OCI-LY1 (cell line): Measurements from ENCODE around the gene DHRSX.

Experiments
- H2AFZ ChIP-seq: fragments of 200-600 bp; sonication (generic), shearing (Covaris generic); 2 replicates; pipeline ENCODE4 v1.6.0; 2014; ENCODE audit warnings: antibody characterized with exemption, mild to moderate bottlenecking, low read length
- H3F3A ChIP-seq: fragments of 200-600 bp; sonication (generic), shearing (Covaris generic); 2 replicates; pipeline ENCODE4 v1.6.0; 2014; ENCODE audit warnings: mild to moderate bottlenecking, antibody characterized with exemption, low read length, moderate library complexity; ENCODE audit not compliant: insufficient read depth
- H3K27ac ChIP-seq: fragments of 200-600 bp; sonication (generic); 2 replicates; pipeline ENCODE4 v1.5.1; 2014; ENCODE audit warnings: low read length, mixed run types, mild to moderate bottlenecking, low read depth; ENCODE audit not compliant: poor library complexity, severe bottlenecking
- H3K27me3 ChIP-seq: fragments of 200-600 bp; sonication (generic); 2 replicates; pipeline ENCODE4 v1.6.0; 2014; ENCODE audit warnings: antibody characterized with exemption, mild to moderate bottlenecking, low read length, moderate library complexity; ENCODE audit not compliant: insufficient read depth
- H3K36me3 ChIP-seq: fragments of 200-600 bp; sonication (generic); 2 replicates; pipeline ENCODE4 v1.6.1; 2014; ENCODE audit warnings: mild to moderate bottlenecking, antibody characterized with exemption, low read length, moderate library complexity, mixed read lengths; ENCODE audit not compliant: insufficient read depth
- H3K4me1 ChIP-seq: fragments of 200-600 bp; sonication (generic); 2 replicates; pipeline ENCODE4 v1.5.1; 2014; ENCODE audit warnings: mild to moderate bottlenecking, low read length, moderate library complexity; ENCODE audit not compliant: insufficient read depth, severe bottlenecking
- H3K4me2 ChIP-seq: fragments of 200-600 bp; sonication (generic), shearing (Covaris generic); 2 replicates; pipeline ENCODE4 v1.6.1; 2014; ENCODE audit warnings: low read length
- H3K4me3 ChIP-seq: fragments of 200-600 bp; sonication (generic); 2 replicates; pipeline ENCODE4 v1.5.1; 2014; ENCODE audit warnings: low read length, low read depth, mild to moderate bottlenecking, mixed read lengths; ENCODE audit not compliant: poor library complexity, severe bottlenecking
- H3K79me2 ChIP-seq: fragments of 200-600 bp; shearing (Covaris generic); 2 replicates; pipeline ENCODE4 v1.6.1; 2016; ENCODE audit warnings: mixed run types, low read length, mixed read lengths; ENCODE audit not compliant: insufficient read depth
- H3K9ac ChIP-seq: fragments of 200-600 bp; sonication (generic), shearing (Covaris generic); 2 replicates; pipeline ENCODE4 v1.6.1; 2014; ENCODE audit warnings: mild to moderate bottlenecking, low read length, mixed read lengths
- H3K9me2 ChIP-seq: fragments of 200-600 bp; sonication (generic), shearing (Covaris generic); 2 replicates; pipeline ENCODE4 v1.6.1; 2014; ENCODE audit warnings: low read depth, mild to moderate bottlenecking, low read length, mixed read lengths
- H3K9me3 ChIP-seq: fragments of 200-600 bp; shearing (Covaris generic); 2 replicates; pipeline ENCODE4 v1.6.1; 2014; ENCODE audit warnings: low read length, mixed read lengths
- H4K20me1 ChIP-seq: fragments of 200-600 bp; sonication (generic), shearing (Covaris generic); 2 replicates; pipeline ENCODE4 v1.6.0; 2016; ENCODE audit warnings: mild to moderate bottlenecking, low read length; ENCODE audit not compliant: insufficient read depth
- EZH2 ChIP-seq: fragments of 200-600 bp; sonication (generic), shearing (Covaris generic); IDR thresholded peaks from 2 replicates; pipeline ENCODE4 v1.8.0; 2017; ENCODE audit warnings: borderline replicate concordance, mixed run types, mild to moderate bottlenecking, antibody characterized with exemption, low read length, moderate library complexity, mixed read lengths
- TF ChIP-seq, protein P1 (sequence below): fragments of 200-600 bp; sonication (generic), shearing (Covaris generic); IDR thresholded peaks from 2 replicates; pipeline ENCODE4 v1.5.1; 2017; ENCODE audit warnings: mild to moderate bottlenecking, antibody characterized with exemption, low read length, moderate library complexity, mixed read lengths

The DHRSX gene

DNA sequence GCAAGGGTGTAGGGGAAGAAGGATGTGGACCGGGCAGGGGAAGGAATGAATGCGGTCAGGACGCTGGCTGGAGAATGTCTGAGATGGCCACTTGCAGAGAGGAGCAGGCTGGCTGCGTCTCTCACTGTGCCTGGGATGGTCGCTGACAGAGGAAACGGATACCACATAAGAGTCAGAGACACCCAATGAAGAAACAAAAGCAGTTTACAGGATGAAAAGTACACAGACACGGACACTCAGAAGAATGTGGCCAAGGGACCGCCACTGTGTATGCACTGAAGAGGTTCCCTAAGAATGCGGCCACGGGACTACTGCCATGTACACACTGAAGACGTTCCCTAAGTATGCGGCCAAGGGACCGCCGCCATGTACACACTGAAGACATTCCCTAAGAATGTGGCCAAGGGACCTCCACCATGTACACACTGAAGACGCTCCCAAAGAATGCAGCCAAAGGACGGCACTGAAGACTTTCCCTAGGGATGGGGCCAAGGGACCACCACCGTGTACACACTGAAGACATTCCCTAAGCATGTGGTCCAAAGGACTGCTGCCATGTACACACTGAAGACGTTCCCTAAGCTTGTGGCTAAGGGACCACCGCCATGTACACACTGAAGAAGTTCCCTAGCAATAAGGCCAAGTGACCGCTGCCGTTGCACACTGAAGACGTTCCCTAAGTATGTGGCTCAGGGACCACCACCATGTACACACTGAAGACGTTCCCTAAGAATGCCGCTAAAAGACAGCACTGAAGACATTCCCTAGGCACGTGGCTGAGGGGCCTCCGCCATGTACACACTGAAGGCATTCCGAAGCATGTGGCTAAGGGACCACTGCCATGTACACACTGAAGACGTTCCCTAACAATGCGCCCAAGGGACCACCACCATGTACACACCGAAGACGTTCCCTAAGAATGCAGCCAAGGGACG, 32.2 kb downstream of the DHRSX start:
- no peak for TF ChIP-seq EZH2
- TF ChIP-seq, protein P1, sequence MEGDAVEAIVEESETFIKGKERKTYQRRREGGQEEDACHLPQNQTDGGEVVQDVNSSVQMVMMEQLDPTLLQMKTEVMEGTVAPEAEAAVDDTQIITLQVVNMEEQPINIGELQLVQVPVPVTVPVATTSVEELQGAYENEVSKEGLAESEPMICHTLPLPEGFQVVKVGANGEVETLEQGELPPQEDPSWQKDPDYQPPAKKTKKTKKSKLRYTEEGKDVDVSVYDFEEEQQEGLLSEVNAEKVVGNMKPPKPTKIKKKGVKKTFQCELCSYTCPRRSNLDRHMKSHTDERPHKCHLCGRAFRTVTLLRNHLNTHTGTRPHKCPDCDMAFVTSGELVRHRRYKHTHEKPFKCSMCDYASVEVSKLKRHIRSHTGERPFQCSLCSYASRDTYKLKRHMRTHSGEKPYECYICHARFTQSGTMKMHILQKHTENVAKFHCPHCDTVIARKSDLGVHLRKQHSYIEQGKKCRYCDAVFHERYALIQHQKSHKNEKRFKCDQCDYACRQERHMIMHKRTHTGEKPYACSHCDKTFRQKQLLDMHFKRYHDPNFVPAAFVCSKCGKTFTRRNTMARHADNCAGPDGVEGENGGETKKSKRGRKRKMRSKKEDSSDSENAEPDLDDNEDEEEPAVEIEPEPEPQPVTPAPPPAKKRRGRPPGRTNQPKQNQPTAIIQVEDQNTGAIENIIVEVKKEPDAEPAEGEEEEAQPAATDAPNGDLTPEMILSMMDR: no peak
- no peak overlapping the region for H3K27ac ChIP-seq
- H3K4me2 ChIP-seq: no peak overlapping the region
- no peak overlapping the region for H2AFZ ChIP-seq
- no peaks in the 10 kb centered on the region for H3K9me2 ChIP-seq
- H3K9me3 ChIP-seq: no peaks in the 10 kb centered on the region
- H3K36me3 ChIP-seq: peaks cover 14% of the 10 kb centered on the region
- peaks cover 11% of the 10 kb centered on the region for H3K4me1 ChIP-seq
- H3F3A ChIP-seq: no peaks in the 10 kb centered on the region
- H3K27me3 ChIP-seq: no peaks in the 10 kb centered on the region
- no peak overlapping the region for H3K9ac ChIP-seq
- no peaks in the 10 kb centered on the region for H4K20me1 ChIP-seq
- no peak overlapping the region for H3K4me3 ChIP-seq
- peaks cover 20% of the 10 kb centered on the region for H3K79me2 ChIP-seq

DNA sequence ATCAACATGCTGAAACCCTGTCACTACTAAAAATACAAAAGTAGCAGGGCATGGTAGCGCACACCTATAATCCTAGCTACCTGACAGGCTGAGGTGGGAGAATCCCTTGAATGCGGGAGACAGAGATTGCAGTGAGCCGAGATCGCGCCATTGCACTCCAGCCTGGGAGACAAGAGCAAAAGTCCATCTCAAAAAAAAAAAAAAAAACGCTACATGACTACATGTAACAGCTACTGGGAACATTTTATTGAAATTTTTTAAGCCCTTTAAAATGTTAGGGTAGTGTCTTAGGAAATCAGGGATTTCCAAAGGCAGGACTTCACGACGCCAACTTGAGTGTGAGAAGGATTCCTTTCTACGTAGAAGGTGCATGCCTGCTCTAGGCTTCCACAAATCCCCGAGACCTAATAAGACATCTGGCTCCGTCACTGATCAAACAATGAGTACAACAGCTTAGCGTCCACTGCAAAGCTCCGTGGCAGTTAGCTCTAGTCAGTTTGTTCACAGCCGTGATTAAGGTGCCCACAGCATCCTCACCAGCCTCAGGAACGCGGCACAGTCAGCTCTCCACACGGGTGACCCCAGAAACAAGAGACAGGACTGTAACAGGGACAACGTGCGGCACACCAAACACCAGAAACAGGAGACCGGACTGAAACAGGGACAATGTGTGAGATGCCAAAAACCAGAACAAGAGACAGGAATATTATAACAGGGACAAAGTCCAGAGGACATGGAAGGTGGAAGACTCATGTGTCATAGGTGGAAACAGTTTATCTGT, 33.7 kb downstream of the DHRSX start:
- Histone ChIP-seq H3K4me2 (no peak overlapping the region), H3K79me2 (peaks cover 23% of the 10 kb centered on the region), H3K4me1 (peaks cover 11% of the 10 kb centered on the region), H3K9me2 (no peaks in the 10 kb centered on the region), H3K9me3 (no peaks in the 10 kb centered on the region), H4K20me1 (no peaks in the 10 kb centered on the region), H2AFZ (no peak overlapping the region), H3K27me3 (no peaks in the 10 kb centered on the region), H3K36me3 (peaks cover 14% of the 10 kb centered on the region), H3K4me3 (no peak overlapping the region), H3K27ac (no peak overlapping the region), H3K9ac (no peak overlapping the region), H3F3A (no peaks in the 10 kb centered on the region)
- TF ChIP-seq, protein P1: no peak
- no peak for TF ChIP-seq EZH2

DNA sequence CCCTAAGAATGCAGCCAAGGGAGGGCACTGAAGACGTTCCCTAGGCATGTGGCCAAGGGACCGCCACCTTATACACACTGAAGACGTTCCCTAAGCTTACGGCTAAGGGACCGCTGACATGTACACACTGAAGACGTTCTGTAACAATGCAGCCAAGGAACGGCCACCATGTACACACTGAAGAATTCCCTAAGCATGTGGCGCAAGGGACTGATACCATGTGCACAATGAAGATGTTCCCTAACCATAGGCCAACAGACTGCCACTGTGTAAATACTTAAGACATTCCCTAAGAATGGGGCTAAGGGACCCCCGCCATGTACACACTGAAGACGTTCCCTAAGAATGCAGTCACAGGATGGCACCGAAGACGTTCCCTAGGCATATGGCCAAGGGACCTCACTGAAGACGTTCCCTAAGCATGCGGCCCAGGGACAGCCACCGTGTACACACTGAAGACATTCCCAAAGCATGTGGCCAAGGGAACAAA, 36.1 kb downstream of the DHRSX start:
- TF ChIP-seq EZH2: no peak
- Histone ChIP-seq H3K4me1 (peaks cover 19% of the 10 kb centered on the region), H4K20me1 (no peaks in the 10 kb centered on the region), H3F3A (no peaks in the 10 kb centered on the region), H3K79me2 (0 out of 2 replicates have a peak, but pooled peaks cover 18% of the 10 kb centered on the region), H3K4me3 (peak overlapping the region; percentile 32), H3K27ac (peak overlapping the region; percentile 3), H3K4me2 (peak overlapping the region; percentile 50; the same call in 1 of the 2 replicates), H2AFZ (no peak overlapping the region), H3K9me3 (no peaks in the 10 kb centered on the region), H3K27me3 (no peaks in the 10 kb centered on the region), H3K9me2 (no peaks in the 10 kb centered on the region), H3K36me3 (no peaks in the 10 kb centered on the region), H3K9ac (no peak overlapping the region)
